Heart left ventricle (tissue), 13 donors: ENCODE data around the gene WDPCP.
"Not testable (repeated sequence)": the region's sequence is repeated elsewhere in the genome, so short reads cannot be mapped to it uniquely, and the experiment has no call there.

Experiments
- CTCF ChIP-seq, 12 donors: fragments of 200-600 bp; sonication (generic) in 4 of 12; IDR thresholded peaks; one replicate each; pipeline versions ENCODE4 v1.5.0 to v1.8.0; 2018 to 2022; ENCODE audit warnings: antibody characterized with exemption in 12 of 12, mild to moderate bottlenecking in 5 of 12
- POLR2A ChIP-seq, 2 donors: fragments of 450-650 bp; IDR thresholded peaks; one replicate each; pipeline ENCODE4 v1.6.1; 2017; ENCODE audit warnings: antibody characterized with exemption in 2 of 2, mild to moderate bottlenecking in 2 of 2, moderate library complexity in 2 of 2
- donor health status: ischemic (EF 13 %, LVEDD 7.1; RV severe dilation, severe dysfunction).
- donor health status: DM: no; HTN: yes; CAD: no.
- donor health status: DM: no; HTN: no; CAD: no.
- donor health status: ischemic (EF 25% LVEDD 6.9; RV normal size, moderate dysfunction).
- donor health status: ischemic (EF 25% LVEDD 5.7; RV mildly dilated, moderate dysfunction).
- donor health status: ischemic (EF 35%, LVEDD 5.7; RV mildly dilated, moderate dysfunction).
- donor health status: nonischemic (EF 11% LVEDD 7.7; RV severe dilation, severe dysfunction).
- donor health status: DM: yes; HTN: yes; CAD: no.
- donor health status: PGD.
- donor health status: ischemic (EF 29% LVEDD 5.4; RV normal size, mild dysfunction).
- donor health status: nonischemic (EF 23%, LVEDD 6.1; RV moderate dilation, normal function).

- not testable (repeated sequence) for TF ChIP-seq CTCF, POLR2A (IDR thresholded peaks at IDR 0.05)
Observed at GRCh38 chr2:63136683-63137082, 451.6 kb downstream of the WDPCP start.
